HG03108 (cell line): ENCODE results near the gene DPP9.
"Not testable (repeated sequence)": the region's sequence is repeated elsewhere in the genome, so short reads cannot be mapped to it uniquely, and the experiment has no call there.

Source experiments
- ATAC-seq: cut with Tn5 transposase; IDR thresholded peaks from one replicate; pipeline ENCODE4 v1.9.1; 2021; ENCODE audit warnings: moderate library complexity; ENCODE audit not compliant: unreplicated experiment

DPP9 gene

DNA sequence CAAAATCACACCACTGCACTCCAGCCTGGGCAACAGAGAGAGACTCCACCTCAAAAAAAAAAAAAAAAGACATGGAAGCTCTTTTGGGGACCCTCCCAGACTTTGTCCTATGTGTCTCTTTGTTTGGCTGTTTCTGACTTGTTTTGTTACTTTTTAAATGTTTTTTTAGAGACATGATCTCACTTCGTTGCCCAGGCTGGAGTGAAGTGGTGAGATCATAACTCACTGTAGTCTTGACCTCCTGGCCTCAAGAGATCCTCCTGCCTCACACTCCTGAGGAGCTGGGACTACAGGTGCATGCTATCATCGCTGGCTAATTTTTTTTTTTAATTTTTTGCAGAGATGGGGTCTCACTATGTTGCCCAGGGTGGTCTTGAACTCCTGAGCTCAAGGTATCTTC lies 16.4 kb upstream of the DPP9 start:
- ATAC-seq = no peak

DNA sequence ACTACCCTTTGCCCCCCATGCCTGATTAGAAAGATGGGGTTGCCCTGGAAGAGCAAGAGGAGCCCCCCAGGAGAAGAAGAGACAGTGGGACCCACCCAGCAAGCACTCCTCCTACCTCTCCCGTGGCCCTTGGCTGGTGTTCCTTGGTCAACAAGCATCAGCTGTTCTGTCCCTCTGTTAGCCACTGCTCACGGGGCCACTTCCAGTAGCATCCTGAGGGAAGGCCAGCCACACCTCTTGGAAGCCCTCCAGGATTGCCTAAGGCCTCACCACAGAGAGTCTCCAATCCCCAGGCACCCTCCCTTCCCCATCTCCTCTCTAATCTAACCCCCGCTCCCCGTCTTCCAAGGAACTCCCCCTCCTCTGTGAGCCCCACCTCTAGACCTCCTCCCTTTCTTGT lies 15.1 kb upstream of the DPP9 start:
- ATAC-seq = no peak

DNA sequence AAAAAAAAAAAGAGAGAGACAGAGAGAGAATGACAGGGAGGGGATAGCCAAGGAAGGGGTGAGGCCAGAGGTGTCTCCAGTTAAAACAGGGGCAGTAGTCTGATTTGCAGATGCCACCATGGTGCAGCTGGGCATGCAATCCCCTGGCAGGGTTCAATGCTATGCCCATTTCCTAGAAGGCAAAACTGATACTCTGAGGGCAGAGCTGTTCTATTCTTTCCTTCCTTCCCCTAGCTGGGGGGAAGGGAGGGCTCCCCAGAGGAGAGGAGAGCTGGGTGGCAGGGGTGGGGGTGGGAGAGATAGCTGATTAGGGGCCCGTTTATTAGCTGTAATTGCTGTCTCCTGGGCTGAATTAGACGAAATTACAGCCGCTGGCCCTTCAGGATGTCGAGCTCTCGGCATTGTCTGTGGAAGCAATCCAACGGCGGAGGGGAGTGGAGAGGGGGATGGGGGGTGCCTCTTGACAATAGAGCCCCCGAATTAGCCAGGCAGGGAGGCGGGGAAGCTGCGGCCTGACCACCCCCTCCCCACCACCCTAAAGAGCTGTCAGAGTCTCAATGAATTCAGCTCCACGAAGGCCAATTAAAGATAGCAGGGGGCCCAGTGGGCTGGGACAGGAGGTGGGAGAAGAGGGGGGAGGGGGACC lies 14.4 kb upstream of the DPP9 start:
- no peak for ATAC-seq

DNA sequence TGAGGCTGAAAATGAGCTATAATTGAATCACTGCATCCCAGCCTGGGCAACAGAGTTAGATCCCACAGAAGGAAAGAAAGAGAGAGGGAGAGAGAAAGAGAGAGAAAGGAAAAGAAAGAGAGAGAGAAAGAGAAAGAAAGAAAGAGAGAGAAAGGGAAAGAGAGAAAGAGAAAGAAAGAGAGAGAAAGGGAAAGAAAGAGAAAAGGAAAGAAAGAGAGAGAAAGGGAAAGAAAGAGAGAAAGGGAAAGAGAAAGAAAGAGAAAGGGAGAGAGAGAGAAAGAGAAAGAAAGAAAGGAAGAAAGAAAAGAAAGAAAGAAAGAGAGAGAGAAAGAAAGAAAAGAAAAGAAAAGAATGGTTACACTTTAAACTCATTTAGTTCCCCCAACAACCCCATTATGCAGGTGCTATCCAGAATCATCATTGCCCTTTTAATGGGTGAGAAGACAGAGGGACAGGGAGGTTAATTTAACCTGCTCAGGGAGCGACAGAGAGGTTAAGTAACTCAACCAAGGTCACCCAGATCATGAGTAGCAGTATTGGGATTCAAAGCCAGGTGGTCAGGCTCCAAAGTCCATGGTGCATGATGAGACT lies 10.2 kb upstream of the DPP9 start:
- no peak for ATAC-seq

DNA sequence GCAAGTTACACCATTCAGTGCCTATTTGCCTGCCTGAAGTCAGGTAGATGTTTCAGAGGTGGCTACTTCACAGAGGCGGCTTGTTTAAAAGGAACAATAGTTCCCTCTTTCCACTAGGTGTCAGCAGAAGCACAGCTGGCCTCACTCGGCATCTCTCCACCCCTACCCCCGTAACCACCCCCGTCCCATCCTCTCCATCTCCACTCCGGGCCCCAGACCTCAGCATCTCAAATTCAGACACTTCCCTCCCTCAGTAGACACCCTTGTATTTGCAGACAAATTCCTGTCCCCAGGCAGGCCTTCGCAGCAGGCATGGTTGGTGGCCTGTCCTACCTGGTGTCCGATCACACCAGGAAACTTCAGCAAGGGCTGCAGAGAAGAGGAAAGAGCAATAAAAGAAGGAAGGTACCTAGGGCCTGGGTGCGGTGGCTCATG lies 9.1 kb upstream of the DPP9 start:
- ATAC-seq = no peak

DNA sequence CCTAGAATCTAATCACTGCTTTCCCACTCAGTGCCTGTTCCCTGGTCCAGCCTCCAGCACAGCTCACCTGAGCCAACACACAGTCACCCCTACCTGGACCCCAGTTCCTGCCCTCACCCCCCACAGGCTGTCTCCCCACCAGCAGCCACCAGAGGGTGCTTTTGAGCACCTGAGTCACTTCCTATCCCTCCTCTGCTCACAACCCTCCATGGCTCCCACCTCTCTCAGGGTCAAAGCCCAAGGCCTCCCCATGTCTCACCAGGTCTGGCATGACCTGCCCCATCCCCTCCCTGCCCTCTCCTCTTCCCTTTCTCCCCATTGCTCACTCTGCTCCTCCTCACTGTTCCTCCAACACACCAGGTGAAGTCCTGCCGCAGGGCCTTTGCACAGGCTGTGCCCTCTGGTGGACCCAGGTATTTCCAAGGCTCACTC lies 7.1 kb upstream of the DPP9 start:
- ATAC-seq = no peak

DNA sequence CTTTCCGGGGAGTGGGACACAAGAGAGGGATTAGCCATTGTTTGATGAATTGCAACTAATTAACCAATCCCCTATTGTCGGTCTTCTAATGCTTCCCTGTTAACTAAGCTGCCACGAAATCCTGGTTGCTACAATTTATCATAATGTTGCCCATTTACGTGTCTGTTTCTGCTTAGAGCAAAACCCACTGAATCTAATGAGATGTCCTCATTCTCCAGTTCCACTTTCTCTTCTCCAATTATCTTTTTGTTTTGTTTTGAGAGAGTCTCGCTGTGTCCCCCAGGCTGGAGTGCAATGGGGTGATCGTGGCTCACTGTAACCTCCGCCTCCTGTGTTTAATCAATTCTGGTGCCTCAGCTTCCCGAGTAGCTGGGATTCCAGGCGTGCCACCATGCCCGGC lies 5.2 kb upstream of the DPP9 start:
- no peak for ATAC-seq

DNA sequence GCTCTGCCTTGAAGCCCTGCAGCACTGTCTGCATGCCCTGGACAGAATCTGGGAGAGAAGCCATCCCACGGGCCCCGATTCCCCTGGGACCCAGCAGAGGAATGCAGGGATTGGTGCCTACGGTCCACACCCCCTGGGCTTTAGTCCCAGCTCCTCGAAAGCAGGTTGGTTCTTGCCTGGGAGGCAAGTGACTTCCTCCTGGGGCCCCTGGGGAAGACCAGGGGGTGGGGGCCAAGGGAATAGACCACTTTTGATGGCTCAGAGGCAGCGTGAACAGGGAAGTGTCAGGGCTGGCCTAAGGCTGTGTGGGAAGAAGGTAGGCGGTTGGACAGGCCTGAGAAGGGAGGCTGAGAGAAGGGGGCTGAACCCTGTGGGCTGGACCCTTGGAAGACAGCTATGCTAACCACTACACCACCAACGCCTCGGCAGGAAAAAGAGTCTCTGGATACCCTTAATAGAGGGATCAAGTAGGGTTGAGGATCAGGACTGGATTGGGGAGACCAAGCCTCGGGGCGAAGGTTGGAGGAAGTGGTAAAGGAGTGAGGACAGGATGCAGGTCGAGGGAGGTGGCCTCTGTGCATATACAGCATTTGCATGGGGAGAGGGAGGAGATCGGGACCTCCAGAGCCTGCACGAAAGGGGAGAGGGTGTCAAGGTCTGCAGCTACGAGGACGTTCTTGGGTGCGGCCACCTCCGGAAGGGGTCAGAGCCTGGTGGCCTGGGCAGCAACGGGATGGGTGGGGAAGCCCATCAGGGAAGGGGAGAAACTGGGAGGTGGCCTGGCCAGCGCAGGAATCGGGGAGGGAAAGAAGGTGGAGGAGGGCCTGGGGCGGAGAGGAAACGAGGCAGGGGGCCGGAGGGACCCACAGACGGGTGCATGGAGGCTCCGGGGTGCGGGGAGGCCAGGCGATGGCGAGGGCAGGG lies 709 bp downstream of the DPP9 start:
- no peak for ATAC-seq

DNA sequence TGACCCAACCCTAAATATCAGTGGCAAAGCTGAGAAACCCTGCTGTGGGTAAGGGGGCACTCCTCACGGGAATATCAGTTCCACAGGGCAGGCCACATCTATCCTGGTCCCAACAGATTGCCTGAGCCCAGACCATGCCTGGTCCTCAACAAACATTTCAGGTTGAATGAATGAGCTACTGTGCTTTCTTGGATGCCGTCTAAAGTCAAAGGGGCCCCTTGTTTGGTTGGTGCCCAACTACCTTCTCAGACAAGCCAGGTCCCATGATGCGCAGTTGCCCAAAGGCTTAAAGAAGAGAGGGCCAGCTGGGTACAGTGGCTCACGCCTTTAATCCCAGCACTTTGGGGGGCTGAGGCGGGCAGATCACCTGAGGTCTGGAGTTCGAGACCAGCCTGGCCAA lies 2.4 kb downstream of the DPP9 start:
- ATAC-seq = no peak

DNA sequence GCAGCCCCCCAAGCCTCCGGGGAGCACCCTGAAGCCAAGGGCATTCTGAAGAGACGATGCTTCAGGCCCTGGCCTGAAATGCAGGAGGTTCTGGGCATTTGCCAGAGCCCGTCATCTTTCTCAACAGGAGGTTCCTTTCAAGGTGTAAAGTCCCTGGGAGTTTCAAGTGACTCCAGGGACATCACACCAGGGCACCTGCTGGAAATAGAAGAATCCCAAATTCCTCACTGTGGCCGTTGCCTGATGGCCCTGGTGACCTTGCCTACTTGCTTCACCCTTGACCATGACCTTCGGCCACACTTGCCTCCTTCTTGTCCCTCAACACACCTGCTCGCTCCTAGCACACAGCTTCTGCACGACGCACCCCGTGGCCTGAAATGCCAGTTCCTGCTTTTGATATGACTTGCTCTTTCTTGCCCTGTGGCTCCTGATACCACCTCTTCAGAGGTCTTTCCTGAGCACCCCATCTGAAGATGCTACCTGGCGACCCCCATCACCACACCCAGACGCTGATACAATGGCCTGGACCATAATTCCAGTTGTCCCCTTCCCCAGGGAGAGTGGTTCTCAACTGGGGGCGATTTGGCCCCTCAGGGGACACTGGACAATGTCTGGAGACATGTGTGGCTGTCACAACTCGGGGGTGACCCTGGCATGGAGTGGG lies 3.5 kb downstream of the DPP9 start:
- ATAC-seq = no peak

DNA sequence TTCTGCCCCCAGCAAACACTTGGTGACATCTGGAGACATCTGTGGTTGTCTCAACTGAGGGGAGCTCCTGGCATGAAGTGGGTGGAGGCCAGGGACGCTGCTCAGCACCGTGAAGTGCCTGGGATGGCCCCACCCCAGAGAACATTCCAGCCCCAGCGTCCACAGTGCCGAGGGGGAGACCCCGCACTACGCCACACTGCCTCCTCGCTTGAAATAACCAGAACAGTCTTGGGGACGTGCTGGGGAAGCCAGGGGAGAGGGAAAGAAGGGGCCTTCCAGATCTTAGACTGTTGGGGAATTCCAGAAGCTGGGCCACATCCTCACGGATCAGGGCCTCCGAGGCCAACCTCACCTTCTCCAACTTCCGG lies 4.2 kb downstream of the DPP9 start:
- ATAC-seq = no peak

DNA sequence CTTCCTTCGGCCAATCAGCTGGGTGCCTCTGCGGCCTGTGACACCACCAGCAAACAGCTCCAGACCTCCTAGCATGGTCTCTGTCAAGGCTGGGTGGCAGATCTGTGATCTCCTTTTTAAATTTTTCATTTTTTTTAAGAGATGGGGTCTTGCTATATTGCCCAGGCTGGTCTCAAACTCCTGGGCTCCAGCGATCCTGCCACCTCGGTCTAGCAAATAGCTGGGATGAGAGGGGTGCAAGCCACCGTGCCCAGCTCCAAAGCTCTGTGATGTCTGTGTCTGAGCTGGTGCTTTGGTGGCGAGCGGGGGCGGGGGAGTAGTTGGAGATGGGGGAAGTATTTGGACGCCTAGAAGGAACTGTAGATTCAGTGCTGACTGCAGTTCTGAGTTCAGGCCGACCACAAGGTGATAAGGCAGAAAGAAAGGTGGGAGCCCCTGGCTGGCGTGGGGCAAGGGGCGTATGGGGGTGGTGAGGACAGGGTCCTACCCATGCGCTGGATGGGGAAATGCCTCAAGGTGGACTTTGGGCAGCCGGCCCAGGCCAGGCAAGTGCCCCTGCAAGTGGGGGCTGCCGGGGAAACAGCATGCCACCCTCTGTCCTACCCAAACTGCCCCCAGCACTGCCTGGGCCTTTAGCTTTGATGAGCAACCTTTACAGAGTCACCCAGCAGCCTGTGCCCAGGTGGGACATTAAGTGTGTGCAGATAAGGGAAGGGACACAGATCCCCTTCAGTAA lies 5.5 kb downstream of the DPP9 start:
- ATAC-seq = no peak

DNA sequence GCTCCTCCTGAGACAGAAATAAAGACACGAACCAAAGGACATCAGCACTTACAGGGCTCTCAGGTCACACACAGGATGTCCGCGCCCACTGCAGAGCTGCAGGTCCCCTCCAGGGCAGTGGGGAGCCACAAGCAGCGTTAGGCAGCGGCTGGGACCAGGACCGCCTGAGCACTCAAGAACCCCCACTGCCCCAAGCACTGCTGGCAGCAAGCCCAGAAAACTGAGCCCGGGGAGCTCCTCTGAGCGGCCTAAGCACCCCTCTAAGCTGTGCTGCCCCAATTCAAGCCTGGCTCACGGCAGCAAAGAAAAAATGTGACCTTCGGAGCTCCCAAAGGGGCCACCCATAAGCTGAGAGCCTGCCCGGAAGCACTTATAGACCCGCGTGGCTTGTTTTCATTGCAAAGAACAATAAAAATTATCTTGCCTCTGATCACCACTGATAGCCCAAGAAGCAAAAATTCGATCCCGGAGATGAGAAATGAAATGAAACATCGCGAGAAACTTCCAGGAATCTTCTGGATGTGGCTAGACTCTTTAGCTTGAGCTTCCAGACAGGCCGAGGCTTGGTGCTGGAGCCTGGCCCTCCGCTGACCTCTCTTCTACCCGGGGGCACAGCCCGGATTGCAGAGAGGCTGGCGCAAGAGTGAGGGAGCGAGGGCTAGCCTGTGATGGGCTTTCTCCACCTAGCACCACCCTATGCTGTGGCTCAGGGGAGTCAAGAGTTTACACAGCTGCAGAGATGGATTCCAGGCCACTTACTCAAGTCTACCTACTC lies 6.3 kb downstream of the DPP9 start:
- ATAC-seq = no peak

DNA sequence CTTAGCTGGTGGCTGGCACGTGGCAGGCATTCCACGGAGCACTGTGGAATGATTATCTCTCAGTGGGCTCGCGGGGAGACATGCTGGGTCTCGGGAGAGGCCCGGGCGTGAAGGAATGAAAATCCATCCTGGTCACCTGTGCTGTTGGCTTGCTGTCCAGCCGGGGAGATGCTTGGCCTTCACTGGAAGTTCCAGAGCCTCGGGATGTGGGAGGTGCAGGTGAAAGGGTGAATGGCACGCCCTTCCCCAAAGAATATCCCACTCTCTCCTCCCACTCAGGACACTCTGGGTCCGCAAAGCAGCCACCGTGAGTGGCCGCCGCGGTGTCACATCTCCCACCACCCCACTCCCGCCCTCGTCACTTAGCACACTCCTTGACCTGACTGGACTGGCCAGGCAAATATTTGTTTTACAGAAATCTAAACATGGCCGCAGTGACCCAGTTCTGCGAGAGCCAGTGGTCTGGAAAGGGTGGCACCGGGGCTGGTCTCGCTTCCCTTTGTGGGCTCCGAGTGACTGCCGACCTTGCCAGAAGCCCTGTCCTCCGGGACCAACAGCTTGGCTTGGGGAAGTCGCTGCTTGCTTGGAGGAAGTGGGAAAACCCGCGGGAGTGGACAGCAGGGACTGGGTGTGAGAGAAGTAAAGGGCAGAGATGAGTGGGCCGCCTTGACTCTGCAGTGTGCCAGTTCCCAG lies 8.0 kb downstream of the DPP9 start:
- no peak for ATAC-seq

DNA sequence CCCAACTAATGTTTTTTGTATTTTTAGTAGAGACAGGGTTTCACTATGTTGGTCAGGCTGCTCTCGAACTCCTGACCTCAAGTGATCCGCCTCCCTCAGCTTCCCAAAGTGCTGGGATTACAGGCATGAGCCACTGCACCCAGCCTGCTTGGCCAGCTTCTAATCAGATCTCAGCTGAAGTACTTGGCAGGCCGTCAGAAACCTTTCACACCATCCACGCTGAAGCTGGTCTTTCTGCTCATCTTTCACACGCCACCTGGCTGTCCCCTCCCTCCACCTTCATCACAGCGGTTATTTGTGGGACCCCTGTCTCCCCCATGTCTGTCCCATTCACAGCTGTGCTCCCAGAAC lies 8.5 kb downstream of the DPP9 start:
- ATAC-seq = not testable (repeated sequence)

DNA sequence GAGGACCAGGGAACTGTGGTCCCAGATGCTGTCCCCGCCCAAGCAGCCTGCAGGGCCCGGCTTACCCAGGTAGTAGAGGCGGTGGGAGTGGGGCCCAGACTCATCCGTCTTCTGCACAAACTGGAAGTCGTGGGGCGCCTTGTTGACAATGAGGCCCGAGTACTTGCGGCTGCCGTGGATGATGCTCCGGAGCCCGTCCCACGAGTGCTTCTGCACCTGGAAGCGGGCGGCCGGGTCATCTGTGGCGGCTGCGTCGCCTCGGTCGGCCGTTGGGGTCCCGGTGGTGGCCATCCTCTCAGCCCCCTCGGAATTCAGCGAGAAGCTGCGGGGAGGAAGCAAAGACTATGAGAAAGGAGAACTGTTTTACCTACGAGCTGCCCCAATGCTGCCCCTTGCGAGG lies 9.6 kb downstream of the DPP9 start:
- ATAC-seq = no peak

DNA sequence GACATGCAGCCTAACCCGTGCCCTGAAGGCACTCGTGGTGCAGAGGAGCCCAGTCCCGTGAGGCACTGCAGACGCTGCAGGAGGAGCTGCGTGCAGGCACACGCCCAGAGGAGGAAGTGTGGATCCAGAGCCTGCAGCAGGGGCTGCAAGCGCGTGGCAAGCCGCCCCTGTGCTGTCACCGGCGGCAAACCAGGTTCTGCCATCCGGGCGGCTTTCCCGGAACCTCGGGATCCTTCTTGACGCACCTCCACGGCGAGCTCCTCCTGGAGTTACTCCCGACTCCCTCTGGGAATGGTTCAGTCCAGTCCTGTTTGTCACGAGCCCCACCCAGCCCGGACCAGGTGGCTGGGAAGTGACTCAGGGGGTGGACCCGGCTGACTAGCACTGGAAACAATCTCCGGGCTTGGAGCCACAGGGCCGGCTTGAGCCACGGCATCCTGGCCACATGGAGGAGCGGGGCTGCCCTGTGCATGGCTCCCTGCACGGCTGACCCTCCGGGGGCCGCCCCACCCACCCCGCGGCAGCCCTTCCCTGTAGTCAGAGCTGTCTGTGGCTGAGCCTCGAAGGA lies 10.2 kb downstream of the DPP9 start:
- no peak for ATAC-seq

DNA sequence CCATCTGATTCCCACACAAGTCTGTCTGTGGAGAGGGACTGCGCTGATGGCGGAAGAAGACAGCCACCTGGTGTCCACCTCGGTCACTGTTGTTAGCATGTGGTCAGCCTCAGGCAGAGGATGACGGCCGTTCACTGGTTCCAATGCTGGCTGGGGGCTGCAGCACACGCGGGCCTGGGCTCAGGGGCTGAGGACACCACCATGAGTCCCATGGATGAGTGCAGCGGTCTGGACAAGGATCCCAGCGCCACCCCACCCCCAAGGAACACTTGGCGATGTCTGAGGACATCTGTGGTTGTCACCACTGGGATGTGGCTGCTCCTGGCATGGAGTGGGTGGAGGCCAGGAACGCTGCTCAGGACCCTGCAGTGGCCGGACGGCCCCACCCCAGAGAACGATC lies 10.9 kb downstream of the DPP9 start:
- no peak for ATAC-seq

DNA sequence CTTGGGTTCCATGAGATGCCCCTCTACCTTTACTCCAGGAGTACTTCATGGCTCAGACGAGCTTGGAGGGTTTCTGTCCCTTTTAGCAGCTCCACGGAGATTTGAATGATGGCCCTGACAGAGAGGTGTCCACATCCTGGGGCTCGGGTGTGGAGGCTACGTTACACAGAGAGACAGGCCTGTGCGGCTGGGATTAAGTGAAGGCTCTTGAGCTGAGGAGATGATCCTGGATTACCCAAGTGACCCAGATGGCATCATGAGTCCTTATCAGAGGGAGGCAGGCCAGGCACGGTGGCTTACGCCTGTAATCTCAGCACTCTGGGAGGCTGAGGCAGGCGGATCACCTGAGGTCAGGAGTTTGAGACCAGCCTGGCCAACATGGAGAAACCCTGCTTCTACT lies 12.4 kb downstream of the DPP9 start:
- ATAC-seq = no peak
